NK-92 treated with Interleukin-12 subunit alpha and Interleukin-12 subunit beta, amount 100 ng/mL, for 24 hours (cell line): ENCODE measurements around the gene SLCO1B1.

Experiments used
- DNase-seq: peaks from one replicate; lab custom pipeline; 2025; lab: John Stamatoyannopoulos, UW

Gene SLCO1B1

GRCh38 chr12:21220266-21220665, 89.3 kb downstream of the SLCO1B1 start:
- DNase-seq = no peak

GRCh38 chr12:21221072-21221471, 90.1 kb downstream of the SLCO1B1 start:
- DNase-seq = no peak

- DNase-seq = no peak
Measured at GRCh38 chr12:21221778-21222177, 90.8 kb downstream of the SLCO1B1 start.

- no peak for DNase-seq
Measured at GRCh38 chr12:21223930-21224329, 92.9 kb downstream of the SLCO1B1 start.

GRCh38 chr12:21234395-21234794, 103.4 kb downstream of the SLCO1B1 start:
- DNase-seq = no peak

- no peak for DNase-seq
Measured at GRCh38 chr12:21239866-21240265, 108.9 kb downstream of the SLCO1B1 start.

- DNase-seq = no peak
Measured at GRCh38 chr12:21248679-21249078, 117.7 kb downstream of the SLCO1B1 start.

GRCh38 chr12:21252070-21252469, 121.1 kb downstream of the SLCO1B1 start:
- no peak for DNase-seq

- DNase-seq = no peak
Measured at GRCh38 chr12:21257172-21257571, 126.2 kb downstream of the SLCO1B1 start.

- no peak for DNase-seq
Measured at GRCh38 chr12:21264232-21264631, 133.2 kb downstream of the SLCO1B1 start.

- no peak for DNase-seq
Measured at GRCh38 chr12:21265932-21266331, 134.9 kb downstream of the SLCO1B1 start.

- no peak for DNase-seq
Measured at GRCh38 chr12:21276826-21277225, 145.8 kb downstream of the SLCO1B1 start.
